ENCODE data around the gene ATP2C1. TPM values are rescaled to one million over a fixed set of nuclear protein-coding genes. Genes with fewer than 3 reads are reported as not detected.

Gene ATP2C1
- total and polyA plus RNA-seq, 2 donors (not counting 3 experiments of a cell fraction or from before 2014, with no cell fraction given) = 50.1 to 73.3 TPM

GRCh38 chr3:131036200-131036816 lies 142.4 kb downstream of the ATP2C1 start:
- Histone ChIP-seq H4K20me1 (replicated peaks; ENCODE audit: control insufficient read depth, extremely low read depth, insufficient read depth, low read length) (no peaks in the 10 kb centered on the region), H3K4me3 (replicated peaks in 1 of 3; ENCODE audit: insufficient read depth in 1 of 3, low read depth in 1 of 3, low read length in 3 of 3) (no peak overlapping the region), H3K27ac (ENCODE audit: insufficient read depth, low read depth, low read length) (no peak overlapping the region), H2AFZ (ENCODE audit: low read depth, low read length) (no peak overlapping the region), H3K9me1 (replicated peaks; ENCODE audit: control insufficient read depth, extremely low read depth, insufficient read depth, low read length) (no peaks in the 10 kb centered on the region), H3K9ac (replicated peaks; ENCODE audit: extremely low read depth, insufficient read depth, low read length) (no peak overlapping the region), H3K27me3 (ENCODE audit: control insufficient read depth in 2 of 2, insufficient read depth in 2 of 2, low read length in 2 of 2) (no peaks in the 10 kb centered on the region), H3K9me3 (replicated peaks; ENCODE audit: control insufficient read depth, insufficient read depth, low read length) (no peaks in the 10 kb centered on the region), H3K36me3 (ENCODE audit: control insufficient read depth in 2 of 2, extremely low read depth in 1 of 2, insufficient read depth in 2 of 2, low read length in 2 of 2) (no peaks in the 10 kb centered on the region), H3K4me1 (ENCODE audit: control insufficient read depth, extremely low read depth, insufficient read depth, low read length) (no peaks in the 10 kb centered on the region), H3K4me2 (ENCODE audit: insufficient read depth, low read length) (no peak overlapping the region), H3K79me2 (ENCODE audit: control insufficient read depth, insufficient read depth, low read length) (no peaks in the 10 kb centered on the region)
- TF ChIP-seq, protein P1, sequence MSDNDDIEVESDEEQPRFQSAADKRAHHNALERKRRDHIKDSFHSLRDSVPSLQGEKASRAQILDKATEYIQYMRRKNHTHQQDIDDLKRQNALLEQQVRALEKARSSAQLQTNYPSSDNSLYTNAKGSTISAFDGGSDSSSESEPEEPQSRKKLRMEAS (IDR thresholded peaks at IDR 0.05; ENCODE audit: insufficient read depth, insufficient read length) = no peak
- TF ChIP-seq POLR2A (IDR thresholded peaks at IDR 0.05; ENCODE audit: low read depth, low read length) (no peak), MYC (IDR thresholded peaks at IDR 0.05; ENCODE audit: low read depth, low read length) (no peak), FOS (IDR thresholded peaks at IDR 0.05; ENCODE audit: borderline replicate concordance, insufficient read depth, low read length) (no peak), POLR2AphosphoS5 (IDR thresholded peaks at IDR 0.05; ENCODE audit: insufficient read depth, low read depth, low read length) (no peak), JUN (IDR thresholded peaks at IDR 0.05; ENCODE audit: borderline replicate concordance, insufficient read depth, insufficient read length, low read depth) (no peak), GATA2 (IDR thresholded peaks at IDR 0.05; ENCODE audit: insufficient read depth, insufficient read length, low read depth, low read length) (no peak), EZH2 (IDR thresholded peaks at IDR 0.05; ENCODE audit: borderline replicate concordance, low read depth, low read length, severe bottlenecking) (no peak)
- TF ChIP-seq, protein P2, sequence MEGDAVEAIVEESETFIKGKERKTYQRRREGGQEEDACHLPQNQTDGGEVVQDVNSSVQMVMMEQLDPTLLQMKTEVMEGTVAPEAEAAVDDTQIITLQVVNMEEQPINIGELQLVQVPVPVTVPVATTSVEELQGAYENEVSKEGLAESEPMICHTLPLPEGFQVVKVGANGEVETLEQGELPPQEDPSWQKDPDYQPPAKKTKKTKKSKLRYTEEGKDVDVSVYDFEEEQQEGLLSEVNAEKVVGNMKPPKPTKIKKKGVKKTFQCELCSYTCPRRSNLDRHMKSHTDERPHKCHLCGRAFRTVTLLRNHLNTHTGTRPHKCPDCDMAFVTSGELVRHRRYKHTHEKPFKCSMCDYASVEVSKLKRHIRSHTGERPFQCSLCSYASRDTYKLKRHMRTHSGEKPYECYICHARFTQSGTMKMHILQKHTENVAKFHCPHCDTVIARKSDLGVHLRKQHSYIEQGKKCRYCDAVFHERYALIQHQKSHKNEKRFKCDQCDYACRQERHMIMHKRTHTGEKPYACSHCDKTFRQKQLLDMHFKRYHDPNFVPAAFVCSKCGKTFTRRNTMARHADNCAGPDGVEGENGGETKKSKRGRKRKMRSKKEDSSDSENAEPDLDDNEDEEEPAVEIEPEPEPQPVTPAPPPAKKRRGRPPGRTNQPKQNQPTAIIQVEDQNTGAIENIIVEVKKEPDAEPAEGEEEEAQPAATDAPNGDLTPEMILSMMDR (IDR thresholded peaks at IDR 0.05; ENCODE audit: extremely low read depth in 1 of 2, insufficient read depth in 1 of 2, low read depth in 1 of 2, low read length in 2 of 2) = no peak
- DNase-seq (ENCODE audit: low read depth, low spot score) = no peak
- dilution Hi-C loops (cut with MboI; ENCODE audit: extremely low pct_ligation_motif_present, low sequenced_read_pairs) = no loop called here
- POLR2A ChIA-PET = no interaction called here
- FAIRE-seq = peak; percentile 46
- intact Hi-C loops (cut with micrococcal nuclease) = no loop called here
- BruUV-seq (replicated peaks) = no TSS peak
- CTCF ChIA-PET = interaction anchor here (1.3 to 2.6 kb wide), 5 partner anchors 10 to 999 kb away, joined by 3 to 8 read pairs (median 4); partner anchors contain the start of genes ASTE1, CPNE4 and NEK11

All from endothelial cell of umbilical vein (primary cell).